ENCODE data around the gene AMOTL2.

GRCh38 chr3:134392336-134392983, 18.2 kb upstream of the AMOTL2 start:
- no peak for TF ChIP-seq CTCF (conservative IDR thresholded peaks at IDR 0.05 in 1 of 2, IDR thresholded peaks at IDR 0.05 in 1 of 2; ENCODE audit: extremely low read depth in 1 of 2, insufficient read depth in 1 of 2, low read depth in 1 of 2, low read length in 2 of 2)
- no peak for TF ChIP-seq EZH2 (IDR thresholded peaks at IDR 0.05; ENCODE audit: borderline replicate concordance, low read length)
